Measurements from ENCODE around the gene SAMD7. TPM values are rescaled to one million over a fixed set of nuclear protein-coding genes. Genes with fewer than 3 reads are reported as not detected.

SAMD7 gene, protein sequence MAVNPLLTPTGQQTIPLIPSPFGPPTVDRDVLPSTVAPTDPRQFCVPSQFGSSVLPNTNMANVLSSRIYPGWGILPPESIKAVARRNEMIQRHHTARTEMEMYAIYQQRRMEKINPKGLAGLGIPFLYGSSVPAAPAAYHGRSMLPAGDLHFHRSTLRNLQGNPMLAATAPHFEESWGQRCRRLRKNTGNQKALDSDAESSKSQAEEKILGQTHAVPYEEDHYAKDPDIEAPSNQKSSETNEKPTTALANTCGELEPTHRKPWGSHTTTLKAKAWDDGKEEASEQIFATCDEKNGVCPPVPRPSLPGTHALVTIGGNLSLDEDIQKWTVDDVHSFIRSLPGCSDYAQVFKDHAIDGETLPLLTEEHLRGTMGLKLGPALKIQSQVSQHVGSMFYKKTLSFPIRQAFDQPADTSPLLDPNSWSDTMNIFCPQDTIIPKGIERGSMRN
- total RNA-seq (2011; cell fraction: chromatin; rRNA removed; ENCODE audit: low replicate concordance): not detected in 2 replicates
- not detected in 2 replicates for total RNA-seq (2011; cell fraction: nucleolus; rRNA removed)
- total RNA-seq (2011; cell fraction: nucleoplasm; rRNA removed): not detected in 2 replicates
- total RNA-seq (2014; rRNA removed) (not detected in 2 replicates), total RNA-seq (2014; rRNA removed; fragmentation: Illumina TruSeq; extraction: Trizol) (not detected in 2 replicates), total RNA-seq (2015; rRNA removed; fragmentation: Illumina TruSeq; extraction: Trizol) (not detected in 2 replicates), total RNA-seq (2021) (not detected in 2 replicates), polyA plus RNA-seq (2011; rRNA removed) (not detected in 2 replicates), polyA plus RNA-seq (2014; fragmentation: Illumina TruSeq; extraction: Trizol) (not detected in 2 replicates), polyA plus RNA-seq (2014; fragmentation: Nextera tagmentation; extraction: Ambion mirVana) (not detected), polyA plus RNA-seq (2014; rRNA removed) (not detected in 2 replicates), polyA minus RNA-seq (2011; rRNA and poly(A)+ RNA removed) (not detected in 2 replicates), Bru-seq, nascent RNA (percentile 7 among the genes with signal in this experiment), BruChase-seq, experiment 1, labeled RNA remaining after a 2-hour chase (percentile 4 among the genes with signal in this experiment), BruChase-seq, experiment 2, labeled RNA remaining after a 6-hour chase (percentile 14 among the genes with signal in this experiment)
- not detected in 2 replicates for polyA plus RNA-seq (2011; cell fraction: cytosol; rRNA removed)
- polyA plus RNA-seq (2011; cell fraction: nucleus; rRNA removed): not detected in 2 replicates
- polyA plus RNA-seq (2012): not detected in 2 replicates
- polyA minus RNA-seq (2011; cell fraction: cytosol; rRNA and poly(A)+ RNA removed): not detected in 2 replicates
- not detected in 2 replicates for polyA minus RNA-seq (2011; cell fraction: nucleus; rRNA and poly(A)+ RNA removed)
- long read RNA-seq, experiment 1: 0 reads
- long read RNA-seq, experiment 2: 0 reads
- long read RNA-seq, experiment 3: 0 reads

GRCh38 chr3:169911272-169911671 lies at the start of gene SAMD7:
SAMD7 (plus strand) TSS chr3:169911572; CDS start chr3:169919499, 7,927 bp downstream.
- intact Hi-C loops (cut with micrococcal nuclease) (no loop called here), in situ Hi-C loops (cut with MboI) (no loop called here)
- ChIA-PET POLR2A (interaction anchor here (1.0 to 1.1 kb wide), 3 partner anchors 11 to 56 kb away, joined by 3 to 4 read pairs (median 3); no protein-coding TSS in a partner anchor), CTCF (ENCODE audit: low intra/inter-chr PET ratio) (no interaction called here)
- Histone ChIP-seq H3K4me2 (ENCODE audit: insufficient read depth, low read length) (no peak within 1 kb of the TSS), H3K27ac (ENCODE audit: extremely low read depth, low read depth, low read length) (no peak within 1 kb of the TSS), H3K4me1 (replicated peaks in 1 of 2; ENCODE audit: control insufficient read depth in 2 of 2, insufficient read depth in 2 of 2, low read length in 2 of 2) (0 out of 5 replicates have a peak, but pooled peaks cover 0 to 10% of the 10 kb centered on the region in 2 experiments), H3K4me3 (no peak within 1 kb of the TSS), H3K79me2 (ENCODE audit: control insufficient read depth, insufficient read depth, low read length) (no peaks in the 10 kb centered on the region), H3K9ac (ENCODE audit: insufficient read depth in 1 of 2, low read depth in 2 of 2, low read length in 2 of 2) (no peak within 1 kb of the TSS), H2AFZ (ENCODE audit: low read depth, low read length) (0 out of 2 replicates have a peak within 1 kb of the TSS, but pooled peaks have one; percentile 17), H3K27me3 (ENCODE audit: control insufficient read depth in 2 of 2, insufficient read depth in 2 of 2, low read length in 2 of 2) (no peaks in the 10 kb centered on the region), H3K9me3 (replicated peaks; ENCODE audit: control insufficient read depth, insufficient read depth, low read depth, low read length) (no peaks in the 10 kb centered on the region), H3K36me3 (ENCODE audit: control insufficient read depth, insufficient read depth, low read length) (no peaks in the 10 kb centered on the region), H4K20me1 (replicated peaks; ENCODE audit: control insufficient read depth, insufficient read depth, low read length) (no peaks in the 10 kb centered on the region), H3K9me1 (ENCODE audit: control insufficient read depth, insufficient read depth, low read length) (no peaks in the 10 kb centered on the region)
- 50% methylated on average over 1 of the region's 1 CpG for WGBS (ENCODE audit: insufficient coverage, low coverage, missing lambda C conversion rate)
- FAIRE-seq (no peak), DNase-seq (ENCODE audit: extremely low read depth in 1 of 4, low spot score in 3 of 4) (no peak), ATAC-seq (no peak)
- no peak for TF ChIP-seq HDGF (IDR thresholded peaks at IDR 0.05)
- TF ChIP-seq, protein P1, sequence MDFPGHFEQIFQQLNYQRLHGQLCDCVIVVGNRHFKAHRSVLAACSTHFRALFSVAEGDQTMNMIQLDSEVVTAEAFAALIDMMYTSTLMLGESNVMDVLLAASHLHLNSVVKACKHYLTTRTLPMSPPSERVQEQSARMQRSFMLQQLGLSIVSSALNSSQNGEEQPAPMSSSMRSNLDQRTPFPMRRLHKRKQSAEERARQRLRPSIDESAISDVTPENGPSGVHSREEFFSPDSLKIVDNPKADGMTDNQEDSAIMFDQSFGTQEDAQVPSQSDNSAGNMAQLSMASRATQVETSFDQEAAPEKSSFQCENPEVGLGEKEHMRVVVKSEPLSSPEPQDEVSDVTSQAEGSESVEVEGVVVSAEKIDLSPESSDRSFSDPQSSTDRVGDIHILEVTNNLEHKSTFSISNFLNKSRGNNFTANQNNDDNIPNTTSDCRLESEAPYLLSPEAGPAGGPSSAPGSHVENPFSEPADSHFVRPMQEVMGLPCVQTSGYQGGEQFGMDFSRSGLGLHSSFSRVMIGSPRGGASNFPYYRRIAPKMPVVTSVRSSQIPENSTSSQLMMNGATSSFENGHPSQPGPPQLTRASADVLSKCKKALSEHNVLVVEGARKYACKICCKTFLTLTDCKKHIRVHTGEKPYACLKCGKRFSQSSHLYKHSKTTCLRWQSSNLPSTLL (IDR thresholded peaks at IDR 0.05): no peak
- TF ChIP-seq, protein P2, sequence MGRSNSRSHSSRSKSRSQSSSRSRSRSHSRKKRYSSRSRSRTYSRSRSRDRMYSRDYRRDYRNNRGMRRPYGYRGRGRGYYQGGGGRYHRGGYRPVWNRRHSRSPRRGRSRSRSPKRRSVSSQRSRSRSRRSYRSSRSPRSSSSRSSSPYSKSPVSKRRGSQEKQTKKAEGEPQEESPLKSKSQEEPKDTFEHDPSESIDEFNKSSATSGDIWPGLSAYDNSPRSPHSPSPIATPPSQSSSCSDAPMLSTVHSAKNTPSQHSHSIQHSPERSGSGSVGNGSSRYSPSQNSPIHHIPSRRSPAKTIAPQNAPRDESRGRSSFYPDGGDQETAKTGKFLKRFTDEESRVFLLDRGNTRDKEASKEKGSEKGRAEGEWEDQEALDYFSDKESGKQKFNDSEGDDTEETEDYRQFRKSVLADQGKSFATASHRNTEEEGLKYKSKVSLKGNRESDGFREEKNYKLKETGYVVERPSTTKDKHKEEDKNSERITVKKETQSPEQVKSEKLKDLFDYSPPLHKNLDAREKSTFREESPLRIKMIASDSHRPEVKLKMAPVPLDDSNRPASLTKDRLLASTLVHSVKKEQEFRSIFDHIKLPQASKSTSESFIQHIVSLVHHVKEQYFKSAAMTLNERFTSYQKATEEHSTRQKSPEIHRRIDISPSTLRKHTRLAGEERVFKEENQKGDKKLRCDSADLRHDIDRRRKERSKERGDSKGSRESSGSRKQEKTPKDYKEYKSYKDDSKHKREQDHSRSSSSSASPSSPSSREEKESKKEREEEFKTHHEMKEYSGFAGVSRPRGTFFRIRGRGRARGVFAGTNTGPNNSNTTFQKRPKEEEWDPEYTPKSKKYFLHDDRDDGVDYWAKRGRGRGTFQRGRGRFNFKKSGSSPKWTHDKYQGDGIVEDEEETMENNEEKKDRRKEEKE (IDR thresholded peaks at IDR 0.05; ENCODE audit: borderline replicate concordance in 1 of 2, control insufficient read depth in 1 of 2, low read depth in 2 of 2, low read length in 1 of 2): no peak
- no TSS peak for BruUV-seq (replicated peaks)

Data from K562 (cell line).